Central memory CD8-positive, alpha-beta T cell (primary cell): Measurements from ENCODE around the gene FURIN.
"Not testable (repeated sequence)": the region's sequence is repeated elsewhere in the genome, so short reads cannot be mapped to it uniquely, and the experiment has no call there.

Experiments used
- ATAC-seq: fragments of 150-1000 bp; cut with Tn5 transposase; replicated peaks from 2 replicates; pipeline ENCODE4 v1.10.0; 2022; ENCODE audit warnings: mild to moderate bottlenecking, moderate FRiP score, moderate number of reproducible peaks; ENCODE audit not compliant: poor library complexity, severe bottlenecking; ENCODE audit errors: extremely low read depth
- DNase-seq, 2 donors: peaks; one replicate each; pipeline ENCODE4 v3.0.0; 2021; ENCODE audit warnings: low spot score in 2 of 2
- H3K27ac Mint-ChIP-seq: one replicate; pipeline ENCODE4 v1.8.0; 2022; ENCODE audit warnings: low read depth, mild to moderate bottlenecking, moderate library complexity, mixed read lengths
- H3K27me3 Mint-ChIP-seq: one replicate; pipeline ENCODE4 v1.8.0; 2022; ENCODE audit warnings: mixed read lengths
- H3K36me3 Mint-ChIP-seq: one replicate; pipeline ENCODE4 v1.8.0; 2022; ENCODE audit warnings: mild to moderate bottlenecking, moderate library complexity, mixed read lengths; ENCODE audit not compliant: insufficient read depth
- H3K4me1 Mint-ChIP-seq: one replicate; pipeline ENCODE4 v1.8.0; 2022; ENCODE audit warnings: mixed read lengths
- H3K4me3 Mint-ChIP-seq: one replicate; pipeline ENCODE4 v1.8.0; 2022; ENCODE audit warnings: mild to moderate bottlenecking, moderate library complexity, mixed read lengths
- H3K9me3 Mint-ChIP-seq: one replicate; pipeline ENCODE4 v1.8.0; 2022; ENCODE audit warnings: mixed read lengths

FURIN gene

DNA sequence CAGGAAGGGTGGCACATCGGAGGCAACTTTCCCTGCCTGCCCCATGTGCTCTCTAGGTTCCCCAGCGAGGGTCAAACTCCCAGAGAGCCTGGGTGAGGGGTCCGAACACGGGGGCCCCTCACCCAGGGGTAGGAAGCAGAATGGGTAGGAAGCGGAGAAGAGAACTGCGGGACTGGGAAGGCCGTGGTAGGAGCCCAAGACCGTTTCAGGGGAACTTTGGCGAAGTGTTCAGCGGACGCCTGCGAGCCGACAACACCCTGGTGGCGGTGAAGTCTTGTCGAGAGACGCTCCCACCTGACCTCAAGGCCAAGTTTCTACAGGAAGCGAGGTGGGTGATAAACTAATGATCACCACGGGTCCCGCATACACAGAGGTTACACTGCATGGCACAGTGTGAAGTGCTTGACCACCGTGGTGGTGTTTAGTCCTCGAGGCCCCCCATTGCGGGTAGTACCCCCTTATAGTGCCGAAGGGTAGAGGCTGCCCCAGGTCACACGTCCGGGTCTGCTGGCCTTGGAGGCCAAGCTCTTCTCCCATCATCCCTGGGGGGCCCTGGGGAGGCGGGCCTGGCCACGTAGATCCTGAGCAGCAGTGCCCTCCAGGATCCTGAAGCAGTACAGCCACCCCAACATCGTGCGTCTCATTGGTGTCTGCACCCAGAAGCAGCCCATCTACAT lies 24.2 kb downstream of the FURIN start:
- Mint-ChIP-seq H3K36me3 (peaks cover 4% of the 10 kb centered on the region), H3K27ac (no peak overlapping the region), H3K4me3 (no peak overlapping the region), H3K9me3 (no peaks in the 10 kb centered on the region), H3K4me1 (peaks cover 15% of the 10 kb centered on the region), H3K27me3 (peaks cover 13% of the 10 kb centered on the region)
- DNase-seq = no peak
- ATAC-seq = no peak

DNA sequence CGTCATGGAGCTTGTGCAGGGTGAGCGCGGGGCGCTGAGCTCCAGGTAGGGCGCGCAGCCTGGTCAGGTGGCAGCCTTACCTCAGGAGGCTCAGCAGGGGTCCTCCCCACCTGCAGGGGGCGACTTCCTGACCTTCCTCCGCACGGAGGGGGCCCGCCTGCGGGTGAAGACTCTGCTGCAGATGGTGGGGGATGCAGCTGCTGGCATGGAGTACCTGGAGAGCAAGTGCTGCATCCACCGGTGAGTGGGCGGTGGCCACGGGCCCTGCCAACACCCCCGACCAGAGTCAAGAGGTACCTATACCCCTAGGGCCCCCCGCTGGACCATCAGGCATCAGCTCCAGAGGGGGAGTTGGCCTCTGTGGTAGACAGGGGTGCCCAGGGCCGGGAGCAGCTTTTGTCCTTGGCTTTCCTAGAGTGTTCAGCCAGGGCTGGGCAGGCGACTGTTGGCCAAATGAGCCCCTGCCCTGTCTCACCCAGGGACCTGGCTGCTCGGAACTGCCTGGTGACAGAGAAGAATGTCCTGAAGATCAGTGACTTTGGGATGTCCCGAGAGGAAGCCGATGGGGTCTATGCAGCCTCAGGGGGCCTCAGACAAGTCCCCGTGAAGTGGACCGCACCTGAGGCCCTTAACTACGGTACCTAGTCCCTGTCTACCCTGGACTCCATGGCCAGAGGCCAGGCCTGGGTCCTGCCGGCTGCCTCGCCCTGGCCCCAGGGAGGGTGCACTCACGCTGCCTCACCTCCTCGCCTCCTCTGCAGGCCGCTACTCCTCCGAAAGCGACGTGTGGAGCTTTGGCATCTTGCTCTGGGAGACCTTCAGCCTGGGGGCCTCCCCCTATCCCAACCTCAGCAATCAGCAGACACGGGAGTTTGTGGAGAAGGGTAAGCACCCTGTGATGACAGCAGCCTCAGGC lies 25.0 kb downstream of the FURIN start:
- H3K27me3 Mint-ChIP-seq = peaks cover 5% of the 10 kb centered on the region
- H3K4me3 Mint-ChIP-seq = no peak overlapping the region
- DNase-seq (no peak), ATAC-seq (no peak)
- H3K36me3 Mint-ChIP-seq = peaks cover 5% of the 10 kb centered on the region
- no peak overlapping the region for H3K27ac Mint-ChIP-seq
- H3K9me3 Mint-ChIP-seq = no peaks in the 10 kb centered on the region
- peaks cover 10% of the 10 kb centered on the region for H3K4me1 Mint-ChIP-seq

DNA sequence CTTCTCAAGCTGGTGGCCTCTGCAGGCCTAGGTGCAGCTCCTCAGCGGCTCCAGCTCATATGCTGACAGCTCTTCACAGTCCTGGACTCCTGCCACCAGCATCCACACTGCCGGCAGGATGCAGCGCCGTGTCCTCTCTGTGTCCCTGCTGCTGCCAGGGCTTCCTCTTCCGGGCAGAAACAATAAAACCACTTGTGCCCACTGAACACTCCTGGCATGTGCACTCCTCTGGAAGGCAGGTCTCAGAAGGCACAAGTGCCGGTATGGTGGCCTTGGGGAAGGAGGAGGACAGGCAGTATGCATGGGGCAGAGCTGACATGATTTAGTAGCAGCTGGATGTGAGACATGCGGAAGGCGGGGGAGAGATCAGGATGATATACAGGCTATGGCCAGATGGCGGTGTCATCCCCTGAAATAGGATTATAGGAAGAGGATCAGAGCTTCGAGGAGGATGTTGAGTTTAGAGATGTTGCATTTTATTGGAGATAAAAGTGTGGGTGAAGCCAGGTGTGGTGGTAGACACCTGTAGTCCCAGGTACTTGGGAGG lies 27.3 kb downstream of the FURIN start:
- Mint-ChIP-seq H3K27ac (no peak overlapping the region), H3K4me3 (no peak overlapping the region), H3K27me3 (no peaks in the 10 kb centered on the region), H3K4me1 (no peaks in the 10 kb centered on the region), H3K9me3 (no peaks in the 10 kb centered on the region), H3K36me3 (peaks cover 5% of the 10 kb centered on the region)
- no peak for DNase-seq
- ATAC-seq = no peak

DNA sequence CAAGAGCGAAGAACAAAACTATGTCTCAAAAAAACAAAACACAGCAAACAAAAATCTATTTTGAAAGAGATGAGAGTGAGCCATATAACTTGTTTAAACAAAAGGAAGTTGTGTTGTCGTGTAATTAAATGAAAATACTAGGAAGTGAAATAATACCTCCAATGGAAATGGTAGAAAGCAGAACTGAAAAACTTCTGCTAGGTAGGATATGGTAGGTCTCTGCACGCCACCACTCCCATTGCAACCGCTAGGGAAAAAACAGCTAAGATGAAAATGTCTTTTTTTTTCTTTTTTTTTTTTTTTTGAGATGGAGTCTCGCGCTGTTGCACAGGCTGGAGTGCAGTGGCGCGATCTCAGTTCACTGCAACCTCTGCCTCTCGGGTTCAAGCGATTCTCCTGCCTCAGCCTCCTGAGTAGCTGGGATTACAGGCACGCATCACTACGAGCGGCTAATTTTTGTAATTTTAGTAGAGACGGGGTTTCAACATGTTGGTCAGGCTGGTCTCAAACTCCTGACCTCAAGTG lies 28.8 kb downstream of the FURIN start:
- not testable (repeated sequence) for H3K4me1 Mint-ChIP-seq
- H3K27ac Mint-ChIP-seq = peak overlapping the region; percentile 63

DNA sequence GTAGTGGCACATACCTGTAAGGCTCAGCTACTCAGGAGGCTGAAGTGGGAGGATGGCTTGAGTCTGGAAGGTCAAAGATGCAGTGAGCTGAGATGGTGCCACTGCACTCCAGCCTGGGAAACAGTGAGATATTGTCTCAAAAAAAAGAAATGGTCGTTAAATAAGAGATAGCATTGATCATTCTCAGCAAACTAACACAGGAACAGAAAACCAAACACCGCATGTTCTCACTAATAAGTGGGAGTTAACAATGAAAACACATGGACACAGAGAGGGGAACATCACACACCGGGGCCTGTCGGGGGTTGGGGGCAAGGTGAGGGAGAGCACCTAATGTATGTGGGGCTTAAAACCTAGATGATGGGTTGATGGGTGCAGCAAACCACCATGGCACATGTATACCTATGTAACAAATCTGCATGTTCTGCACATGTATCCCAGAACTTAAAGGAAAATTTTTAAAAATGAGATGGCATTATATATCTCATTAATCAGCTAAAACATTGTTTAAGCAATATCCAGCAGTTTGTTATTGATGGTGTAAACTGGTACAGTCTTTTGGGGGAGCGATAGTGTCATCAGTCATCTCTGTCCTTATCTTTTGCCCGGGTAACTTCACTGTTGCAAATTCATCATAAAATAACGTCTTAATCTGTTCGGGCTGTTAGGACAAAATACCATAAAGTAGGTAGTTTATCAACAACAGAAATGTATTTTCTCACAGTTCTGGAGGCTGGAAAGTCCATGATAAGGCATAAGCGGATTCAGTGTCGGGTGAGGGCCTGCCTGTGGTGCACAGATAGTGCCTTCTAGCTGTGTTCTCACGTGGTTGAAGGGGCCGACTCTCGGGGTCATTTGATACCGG lies 33.0 kb downstream of the FURIN start:
- H3K27me3 Mint-ChIP-seq = no peaks in the 10 kb centered on the region
- peak overlapping the region; percentile 82 for H3K27ac Mint-ChIP-seq
- peaks cover 24% of the 10 kb centered on the region for H3K4me1 Mint-ChIP-seq
- DNase-seq (no peak), ATAC-seq (no peak)
- H3K36me3 Mint-ChIP-seq = peaks cover 13% of the 10 kb centered on the region
- no peaks in the 10 kb centered on the region for H3K9me3 Mint-ChIP-seq
- peak overlapping the region; percentile 82 for H3K4me3 Mint-ChIP-seq

More for the DNA sequence above, 28.8 kb downstream of the FURIN start:
- not testable (repeated sequence) for DNase-seq, H3K9me3 Mint-ChIP-seq, H3K27me3 Mint-ChIP-seq, ATAC-seq, H3K4me3 Mint-ChIP-seq, H3K36me3 Mint-ChIP-seq

DNA sequence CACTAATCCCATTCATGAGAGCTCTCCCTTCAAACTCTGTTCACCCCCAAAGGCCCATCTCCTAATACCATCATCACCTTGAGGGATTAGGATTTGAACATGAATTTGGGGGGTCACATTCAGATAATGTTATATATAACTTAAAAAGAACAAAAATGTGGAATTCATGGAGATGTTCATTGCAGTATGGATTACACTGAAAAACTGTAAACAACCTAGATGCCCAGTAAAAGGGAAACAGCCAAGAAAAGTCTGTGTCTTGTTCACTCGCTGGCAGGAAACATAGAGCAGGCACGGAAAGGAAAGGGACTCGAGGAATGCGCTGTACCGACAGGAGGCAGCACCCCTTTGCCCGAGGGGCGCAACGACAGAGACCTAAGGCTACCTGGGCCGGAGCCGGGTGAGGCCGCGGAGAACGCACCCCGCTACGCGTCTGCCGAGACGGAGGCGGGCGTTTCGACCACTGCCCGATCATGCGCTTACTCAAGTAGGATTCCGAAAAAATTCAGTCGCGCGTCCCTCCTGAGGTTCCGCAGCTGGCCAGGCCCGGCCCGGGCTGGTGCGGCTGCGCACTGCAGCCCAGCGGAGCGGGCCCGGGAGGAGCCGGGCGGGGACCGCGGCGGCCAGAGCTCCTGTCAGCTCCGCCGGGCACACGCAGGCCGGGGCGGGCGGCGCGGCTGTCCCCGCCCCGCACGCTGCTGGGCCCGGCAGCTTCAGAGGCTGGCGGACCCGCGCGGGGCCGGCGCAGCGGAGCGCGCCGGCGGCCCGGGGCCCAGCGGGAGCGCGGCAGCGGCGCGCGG lies 33.9 kb downstream of the FURIN start:
- peak; percentile 50 to 51 for DNase-seq
- Mint-ChIP-seq H3K27me3 (no peaks in the 10 kb centered on the region), H3K36me3 (peaks cover 13% of the 10 kb centered on the region), H3K4me1 (peaks cover 24% of the 10 kb centered on the region), H3K27ac (peak overlapping the region; percentile 82), H3K9me3 (no peaks in the 10 kb centered on the region), H3K4me3 (peak overlapping the region; percentile 82)
- peak; percentile 75 for ATAC-seq

DNA sequence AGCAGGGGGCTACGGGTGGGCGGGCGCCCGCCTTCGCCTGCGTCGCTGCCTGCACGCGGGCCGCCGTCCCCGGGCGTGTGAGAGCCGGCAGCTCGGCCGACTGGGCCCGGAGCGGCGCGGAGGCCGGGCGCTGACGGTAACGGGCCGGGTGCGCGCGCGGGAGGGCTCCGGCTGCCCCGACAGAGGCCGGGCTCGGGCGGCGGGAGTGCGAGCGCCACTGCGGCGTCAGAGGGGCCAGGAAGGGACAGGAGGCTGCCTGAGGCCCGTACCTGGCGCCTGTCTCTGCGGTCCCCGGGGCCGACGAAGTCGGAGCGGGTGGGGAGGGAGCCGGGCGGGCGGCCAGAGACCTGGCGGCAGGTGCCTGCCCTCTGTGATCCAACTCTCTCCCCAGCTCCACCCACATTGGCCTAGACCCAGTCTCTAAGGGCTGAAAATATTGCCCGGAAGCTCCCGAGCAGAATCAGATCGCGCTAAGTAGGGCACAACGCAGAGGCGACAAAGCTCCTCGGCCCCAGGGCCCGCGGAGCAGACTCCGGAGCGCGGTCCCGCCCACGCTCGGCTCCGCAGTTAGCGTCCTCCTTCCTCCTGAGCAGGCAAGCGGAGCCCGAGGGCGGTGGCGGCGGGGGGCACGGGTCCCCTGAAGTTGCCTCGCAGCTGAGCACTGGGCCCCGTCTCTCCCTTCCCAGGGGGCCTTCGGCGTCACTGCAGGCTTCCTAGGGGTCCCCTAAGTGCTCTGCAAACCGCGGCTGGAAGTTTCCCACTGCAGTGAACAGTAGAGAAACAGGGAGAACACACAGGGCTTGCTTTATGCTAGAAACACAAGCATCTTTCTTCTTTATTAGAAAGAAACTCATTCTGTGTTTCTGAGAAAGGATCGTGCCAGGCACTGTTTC lies 34.7 kb downstream of the FURIN start, which contains the start of gene MAN2A2:
TSS of gene MAN2A2 (plus strand) at position 463 of the 893 bp plus-strand sequence. CDS start 906 bp downstream, outside the sequence.
- H3K4me1 Mint-ChIP-seq = peaks cover 24% of the 10 kb centered on the region
- ATAC-seq (peak; percentile 76), DNase-seq (peak; percentile 44 to 56)
- no peaks in the 10 kb centered on the region for H3K27me3 Mint-ChIP-seq
- H3K27ac Mint-ChIP-seq = peak within 1 kb of the TSS; percentile 92
- H3K4me3 Mint-ChIP-seq = peak within 1 kb of the TSS; percentile 95
- no peaks in the 10 kb centered on the region for H3K9me3 Mint-ChIP-seq
- H3K36me3 Mint-ChIP-seq = peaks cover 17% of the 10 kb centered on the region

DNA sequence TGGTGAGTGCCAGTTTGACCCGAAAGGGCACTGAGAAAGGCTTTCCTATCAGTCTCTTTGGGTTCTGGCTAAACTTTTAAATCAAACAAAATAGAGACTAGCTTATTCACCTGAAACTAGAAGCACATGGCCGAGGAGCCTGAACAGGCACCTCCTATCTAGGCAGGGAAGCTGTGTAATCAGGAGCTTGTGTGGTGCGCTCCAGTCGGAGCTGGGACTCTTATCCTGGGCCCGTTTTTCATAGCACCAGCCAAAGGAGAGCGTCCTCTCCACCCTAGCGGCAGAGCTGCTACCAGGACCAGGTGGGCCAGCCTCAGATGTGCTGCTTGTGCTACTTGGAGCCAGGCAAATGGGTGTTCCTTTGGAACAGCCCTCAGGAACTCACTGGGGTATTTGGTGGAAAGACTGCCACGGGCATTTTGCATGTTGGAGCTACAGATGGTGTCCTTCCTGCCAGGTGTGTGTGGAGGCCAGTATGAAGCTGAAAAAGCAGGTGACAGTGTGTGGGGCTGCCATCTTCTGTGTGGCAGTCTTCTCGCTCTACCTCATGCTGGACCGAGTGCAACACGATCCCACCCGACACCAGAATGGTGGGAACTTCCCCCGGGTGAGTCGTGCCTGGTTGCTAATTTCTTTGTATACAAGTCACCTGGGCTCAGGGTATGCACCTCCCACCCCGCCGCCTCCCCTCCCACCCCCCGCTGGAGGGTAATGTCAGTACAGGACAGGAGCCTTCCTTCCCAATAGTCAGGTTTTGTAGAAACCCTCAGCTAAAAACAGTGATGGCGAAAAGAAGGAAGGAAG lies 35.5 kb downstream of the FURIN start:
- DNase-seq (no peak), ATAC-seq (no peak)
- H3K4me1 Mint-ChIP-seq = peaks cover 24% of the 10 kb centered on the region
- no peaks in the 10 kb centered on the region for H3K27me3 Mint-ChIP-seq
- H3K36me3 Mint-ChIP-seq = peaks cover 17% of the 10 kb centered on the region
- H3K27ac Mint-ChIP-seq = peak overlapping the region; percentile 92
- H3K9me3 Mint-ChIP-seq = no peaks in the 10 kb centered on the region
- H3K4me3 Mint-ChIP-seq = peak overlapping the region; percentile 95

DNA sequence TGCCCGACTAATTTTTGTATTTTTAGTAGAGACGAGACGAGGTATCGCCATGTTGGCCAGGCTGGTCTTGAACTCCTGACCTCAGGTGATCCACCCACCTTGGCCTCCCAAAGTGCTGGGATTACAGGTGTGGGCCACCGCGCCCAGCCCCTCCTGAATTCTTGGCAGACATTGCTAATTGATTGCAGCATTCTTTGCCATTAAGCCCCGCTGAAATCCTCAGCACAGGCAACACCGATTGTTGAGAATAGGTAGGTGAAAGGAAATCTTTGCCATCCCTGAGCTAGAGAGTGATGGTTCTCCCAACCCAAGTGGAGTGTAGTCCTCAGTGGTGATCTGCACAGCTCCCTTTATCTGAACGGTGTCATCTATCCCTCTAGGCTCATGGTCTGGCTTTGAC lies 36.4 kb downstream of the FURIN start:
- H3K9me3 Mint-ChIP-seq = no peaks in the 10 kb centered on the region
- H3K36me3 Mint-ChIP-seq = peaks cover 22% of the 10 kb centered on the region
- no peak overlapping the region for H3K27ac Mint-ChIP-seq
- H3K4me1 Mint-ChIP-seq = peaks cover 24% of the 10 kb centered on the region
- DNase-seq (no peak), ATAC-seq (no peak)
- no peaks in the 10 kb centered on the region for H3K27me3 Mint-ChIP-seq
- H3K4me3 Mint-ChIP-seq = peak overlapping the region; percentile 13
